ENCODE measurements around the gene SDCCAG8. TPM values are rescaled to one million over a fixed set of nuclear protein-coding genes. Genes with fewer than 3 reads are reported as not detected.

Gene SDCCAG8
- total RNA-seq, 4 donors from 2014 or later, result 21.6 to 62.7 (median 39.8) TPM

DNA sequence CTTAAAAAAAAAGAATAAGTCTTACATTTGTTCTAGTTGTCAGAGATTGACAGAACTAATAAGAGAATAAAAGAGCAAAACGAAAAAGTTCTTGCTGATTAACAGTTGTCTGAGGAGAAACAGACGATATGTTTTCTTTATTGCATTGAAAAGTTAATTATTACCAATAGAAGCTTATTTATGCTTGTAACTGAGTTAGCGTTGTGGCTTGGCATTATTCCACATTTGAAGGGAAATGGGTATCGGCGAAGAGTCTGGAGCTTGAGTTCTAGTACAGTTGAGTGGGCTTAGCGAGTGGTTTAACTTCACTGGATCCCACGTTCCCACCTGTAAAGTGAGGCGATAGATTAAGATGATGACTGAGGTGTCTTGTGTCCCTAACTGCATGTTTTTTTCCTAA, 109.0 kb downstream of the SDCCAG8 start:
- TF ChIP-seq EP300 (IDR thresholded peaks at IDR 0.05) (no peak), POLR2AphosphoS5 (IDR thresholded peaks at IDR 0.05) (no peak), POLR2A (IDR thresholded peaks at IDR 0.05) (no peak)
- TF ChIP-seq, protein P1, sequence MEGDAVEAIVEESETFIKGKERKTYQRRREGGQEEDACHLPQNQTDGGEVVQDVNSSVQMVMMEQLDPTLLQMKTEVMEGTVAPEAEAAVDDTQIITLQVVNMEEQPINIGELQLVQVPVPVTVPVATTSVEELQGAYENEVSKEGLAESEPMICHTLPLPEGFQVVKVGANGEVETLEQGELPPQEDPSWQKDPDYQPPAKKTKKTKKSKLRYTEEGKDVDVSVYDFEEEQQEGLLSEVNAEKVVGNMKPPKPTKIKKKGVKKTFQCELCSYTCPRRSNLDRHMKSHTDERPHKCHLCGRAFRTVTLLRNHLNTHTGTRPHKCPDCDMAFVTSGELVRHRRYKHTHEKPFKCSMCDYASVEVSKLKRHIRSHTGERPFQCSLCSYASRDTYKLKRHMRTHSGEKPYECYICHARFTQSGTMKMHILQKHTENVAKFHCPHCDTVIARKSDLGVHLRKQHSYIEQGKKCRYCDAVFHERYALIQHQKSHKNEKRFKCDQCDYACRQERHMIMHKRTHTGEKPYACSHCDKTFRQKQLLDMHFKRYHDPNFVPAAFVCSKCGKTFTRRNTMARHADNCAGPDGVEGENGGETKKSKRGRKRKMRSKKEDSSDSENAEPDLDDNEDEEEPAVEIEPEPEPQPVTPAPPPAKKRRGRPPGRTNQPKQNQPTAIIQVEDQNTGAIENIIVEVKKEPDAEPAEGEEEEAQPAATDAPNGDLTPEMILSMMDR (IDR thresholded peaks at IDR 0.05), result no peak
- DNase-seq (ENCODE audit: low spot score in 2 of 2), result no peak
- Histone ChIP-seq H3K9me3 (no peaks in the 10 kb centered on the region), H3K4me3 (no peak overlapping the region), H3K4me1 (no peaks in the 10 kb centered on the region), H3K36me3 (no peaks in the 10 kb centered on the region), H3K27ac (no peak overlapping the region), H3K27me3 (no peaks in the 10 kb centered on the region)
- 86% methylated on average over 8 of the region's 8 CpGs for WGBS

DNA sequence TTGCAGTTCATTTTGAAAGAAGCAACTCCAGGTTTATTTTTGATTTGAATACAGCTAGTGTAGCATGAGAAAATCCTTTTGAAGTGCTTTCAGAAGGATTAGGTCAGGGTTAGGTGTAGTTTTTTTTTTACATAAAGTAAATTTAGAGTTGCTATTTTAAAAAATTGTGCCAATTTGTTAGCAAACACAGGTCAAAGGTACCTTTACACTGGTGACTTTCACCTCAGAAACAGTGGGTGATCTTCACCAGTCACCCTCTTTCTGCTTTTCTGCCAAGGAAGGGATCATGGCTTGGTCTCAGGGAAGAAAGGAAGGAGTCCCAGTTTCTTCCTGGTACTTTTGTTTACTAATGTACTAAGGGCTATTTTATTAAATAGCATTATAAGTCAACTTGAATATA, 111.5 kb downstream of the SDCCAG8 start:
- H3K9me3 ChIP-seq, result no peaks in the 10 kb centered on the region
- no peak overlapping the region for H3K4me3 ChIP-seq
- no peak for DNase-seq (ENCODE audit: low spot score in 2 of 2)
- no peaks in the 10 kb centered on the region for H3K27me3 ChIP-seq
- H3K27ac ChIP-seq, result no peak overlapping the region
- H3K4me1 ChIP-seq, result no peaks in the 10 kb centered on the region
- H3K36me3 ChIP-seq, result no peaks in the 10 kb centered on the region
- no peak for TF ChIP-seq POLR2A (IDR thresholded peaks at IDR 0.05)

DNA sequence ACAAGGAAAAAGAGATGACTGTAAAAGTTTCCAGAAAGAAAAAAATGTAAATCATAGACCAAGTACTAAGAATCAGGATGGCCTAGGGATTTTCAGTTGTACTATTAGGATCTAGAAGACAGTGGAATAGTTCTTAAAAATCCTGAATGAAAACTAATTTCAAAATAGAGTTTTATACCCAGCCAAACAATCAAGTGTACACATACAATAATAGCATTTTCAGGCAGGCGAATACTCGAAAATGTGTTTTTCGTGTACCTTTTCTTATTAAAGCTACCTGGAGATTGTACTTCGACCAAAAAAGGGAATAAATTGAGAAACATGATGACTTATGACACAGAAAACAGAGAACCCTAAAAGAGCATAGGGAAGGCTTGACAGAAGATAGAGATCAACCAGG, 118.6 kb downstream of the SDCCAG8 start:
- peaks cover 11% of the 10 kb centered on the region for H3K36me3 ChIP-seq
- 95% methylated on average over 4 of the region's 4 CpGs for WGBS
- TF ChIP-seq POLR2AphosphoS5 (IDR thresholded peaks at IDR 0.05) (no peak), EP300 (IDR thresholded peaks at IDR 0.05) (no peak), POLR2A (IDR thresholded peaks at IDR 0.05) (no peak)
- TF ChIP-seq, protein P1 (IDR thresholded peaks at IDR 0.05), result no peak

DNA sequence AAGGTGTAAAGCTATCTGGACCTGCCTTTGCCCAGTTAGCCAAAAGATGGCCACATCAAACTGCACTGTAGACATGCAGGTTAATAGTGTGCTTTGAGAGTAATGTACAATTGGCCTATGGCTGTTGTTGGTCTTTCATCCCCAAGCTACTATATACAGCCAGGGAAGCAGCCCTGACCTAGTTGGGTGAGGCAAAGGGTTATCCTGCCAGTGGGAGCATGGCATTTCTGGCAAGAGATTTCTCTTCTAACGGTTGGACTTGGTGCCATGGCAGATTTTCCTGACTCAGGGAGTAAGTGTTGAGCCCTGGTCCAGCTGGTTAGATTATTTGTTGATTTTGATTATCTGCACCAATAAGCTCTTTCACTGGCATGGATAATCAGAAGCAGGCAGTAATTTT, 119.8 kb downstream of the SDCCAG8 start:
- 40% methylated on average over 1 of the region's 1 CpG for WGBS

More for the DNA sequence above, 118.6 kb downstream of the SDCCAG8 start:
- Histone ChIP-seq H3K27ac (no peak overlapping the region), H3K27me3 (no peaks in the 10 kb centered on the region), H3K9me3 (peaks cover 7% of the 10 kb centered on the region), H3K4me3 (no peak overlapping the region), H3K4me1 (no peaks in the 10 kb centered on the region)
- DNase-seq (ENCODE audit: low spot score in 2 of 2), result no peak

DNA sequence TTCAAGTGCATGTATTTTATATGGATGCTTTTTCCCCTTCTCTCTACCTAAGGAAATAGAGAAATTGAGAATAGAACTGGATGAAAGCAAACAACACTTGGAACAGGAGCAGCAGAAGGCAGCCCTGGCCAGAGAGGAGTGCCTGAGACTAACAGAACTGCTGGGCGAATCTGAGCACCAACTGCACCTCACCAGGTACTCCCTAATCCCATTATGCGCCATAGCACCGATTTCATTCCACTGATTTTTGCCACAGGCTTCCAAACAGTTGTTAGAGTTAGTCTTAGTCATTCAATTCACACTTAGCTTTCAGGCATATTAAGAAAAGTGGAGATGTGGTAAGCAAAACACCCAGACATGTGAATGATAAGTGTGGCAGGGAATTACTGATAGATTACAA, 122.8 kb downstream of the SDCCAG8 start:
- WGBS, result 88% methylated on average over 3 of the region's 3 CpGs
- H3K9me3 ChIP-seq, result peaks cover 7% of the 10 kb centered on the region
- no peaks in the 10 kb centered on the region for H3K27me3 ChIP-seq
- peaks cover 21% of the 10 kb centered on the region for H3K36me3 ChIP-seq
- no peak overlapping the region for H3K4me3 ChIP-seq
- no peak for DNase-seq (ENCODE audit: low spot score in 2 of 2)
- H3K27ac ChIP-seq, result no peak overlapping the region
- no peak for TF ChIP-seq POLR2A (IDR thresholded peaks at IDR 0.05)
- TF ChIP-seq POLR2AphosphoS5 (IDR thresholded peaks at IDR 0.05), result no peak
- no peak for TF ChIP-seq EP300 (IDR thresholded peaks at IDR 0.05)
- TF ChIP-seq, protein P1 (IDR thresholded peaks at IDR 0.05), result no peak
- no peaks in the 10 kb centered on the region for H3K4me1 ChIP-seq

More for the DNA sequence above, 119.8 kb downstream of the SDCCAG8 start:
- no peak for TF ChIP-seq POLR2A (IDR thresholded peaks at IDR 0.05)
- TF ChIP-seq EP300 (IDR thresholded peaks at IDR 0.05), result no peak
- Histone ChIP-seq H3K27me3 (no peaks in the 10 kb centered on the region), H3K9me3 (peaks cover 7% of the 10 kb centered on the region), H3K4me3 (no peak overlapping the region), H3K27ac (no peak overlapping the region), H3K36me3 (peaks cover 15% of the 10 kb centered on the region), H3K4me1 (no peaks in the 10 kb centered on the region)
- no peak for DNase-seq (ENCODE audit: low spot score in 2 of 2)

DNA sequence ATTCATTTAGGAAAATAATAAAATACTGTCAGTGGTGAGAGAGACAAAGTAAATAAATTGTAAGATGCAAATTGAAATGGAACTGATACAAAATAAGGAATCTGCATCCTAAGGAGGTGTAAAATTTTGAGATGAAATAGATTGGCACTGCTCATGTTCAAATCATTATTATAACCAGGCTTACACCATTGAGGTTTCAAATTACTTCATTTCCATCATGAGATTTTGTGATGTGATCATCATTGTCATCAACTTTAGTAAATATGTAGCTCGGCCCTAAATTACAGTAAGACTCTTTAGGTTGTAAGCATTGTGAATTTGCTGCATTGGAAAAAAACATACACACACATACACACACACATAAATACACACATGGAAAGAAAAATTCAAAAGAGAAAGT, 123.4 kb downstream of the SDCCAG8 start:
- H3K36me3 ChIP-seq, result peaks cover 21% of the 10 kb centered on the region
- peaks cover 2% of the 10 kb centered on the region for H3K9me3 ChIP-seq
- no peaks in the 10 kb centered on the region for H3K4me1 ChIP-seq
- H3K27ac ChIP-seq, result no peak overlapping the region
- H3K4me3 ChIP-seq, result no peak overlapping the region
- no peak for DNase-seq (ENCODE audit: low spot score in 2 of 2)
- no peaks in the 10 kb centered on the region for H3K27me3 ChIP-seq
- no peak for TF ChIP-seq POLR2A (IDR thresholded peaks at IDR 0.05)
- TF ChIP-seq, protein P1 (IDR thresholded peaks at IDR 0.05), result no peak
- no peak for TF ChIP-seq POLR2AphosphoS5 (IDR thresholded peaks at IDR 0.05)
- no peak for TF ChIP-seq EP300 (IDR thresholded peaks at IDR 0.05)
- WGBS, result 93% methylated on average over 1 of the region's 1 CpG

Measured in suprapubic skin (tissue), 4 donors.